ENCODE data around the gene PDRG1.

DNA sequence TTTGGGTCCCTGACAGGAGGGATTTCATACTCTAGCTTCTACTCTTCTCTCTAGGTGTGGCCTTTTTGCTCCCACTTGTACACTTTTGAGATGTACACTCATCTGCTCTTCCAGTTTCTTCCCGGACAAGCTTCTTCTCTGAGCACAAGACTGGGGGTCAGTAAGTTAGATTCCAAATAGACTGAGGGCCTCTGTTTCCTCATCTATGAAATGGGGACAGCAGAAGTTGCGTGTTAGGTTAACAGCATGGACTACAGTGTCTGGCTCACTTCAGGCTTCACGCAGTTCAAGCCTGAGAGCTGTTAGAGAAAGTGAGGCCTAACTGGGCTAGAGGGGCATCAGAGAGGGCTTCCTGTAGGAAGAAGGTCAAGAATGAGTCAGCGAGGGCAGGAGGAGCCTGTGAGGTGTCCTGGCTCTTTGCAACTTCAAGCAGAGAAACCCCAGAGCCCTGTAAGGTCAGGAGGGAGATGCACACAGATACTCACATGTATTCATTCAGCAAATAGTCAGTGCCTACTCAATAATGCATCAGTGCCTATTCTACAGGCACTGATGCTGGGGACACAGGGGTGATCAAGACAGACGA lies 36.7 kb upstream of the PDRG1 start:
- TF ChIP-seq EP300 (IDR thresholded peaks at IDR 0.05) (no peak), CTCF (IDR thresholded peaks at IDR 0.05) (no peak)
